CD4-positive, alpha-beta T cell treated with Interleukin-21 for 1 hour (primary cell): Measurements from ENCODE around the gene CDH7.

Source experiments
- DNase-seq: peaks from one replicate; pipeline ENCODE4 v3.0.0-alpha.2; 2020

The CDH7 gene

DNA sequence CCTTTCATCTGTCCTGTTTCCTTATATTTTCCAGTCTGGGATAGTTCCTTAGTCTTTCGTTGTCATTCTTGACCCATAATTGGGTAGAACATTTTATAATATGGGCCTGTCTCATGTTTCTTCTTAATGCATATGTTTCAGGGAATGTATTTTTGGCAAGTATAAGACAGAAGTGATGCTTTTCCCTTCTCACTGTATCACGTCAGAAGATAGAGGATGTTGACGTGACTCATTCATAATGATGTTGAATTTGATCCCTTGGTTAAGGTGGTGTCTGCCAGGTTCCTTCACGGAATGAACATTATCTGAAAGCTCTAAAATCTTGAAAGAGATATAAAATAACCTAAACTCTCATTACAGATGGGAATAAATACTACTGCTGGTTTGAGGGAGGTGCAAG, 18.8 kb downstream of the CDH7 start:
- DNase-seq, result no peak

DNA sequence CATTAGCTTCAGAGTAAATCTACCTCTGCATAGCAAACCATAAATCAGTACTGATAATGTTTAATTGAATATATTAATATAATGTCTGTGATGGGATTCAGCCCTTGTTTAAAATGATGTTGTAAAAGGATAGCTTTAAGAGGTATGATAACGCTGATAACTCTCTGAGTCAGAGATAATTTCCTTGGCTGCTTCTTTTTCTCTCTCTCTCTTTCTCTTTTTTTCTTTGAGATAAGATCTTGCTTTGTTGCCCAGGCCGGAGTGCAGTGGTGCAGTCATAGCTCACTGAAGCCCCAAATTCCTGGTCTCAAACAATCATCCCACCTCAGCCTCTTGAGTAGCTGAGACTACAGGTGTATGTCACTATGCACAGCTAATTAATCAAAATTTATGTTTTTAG, 35.7 kb downstream of the CDH7 start:
- DNase-seq, result no peak

DNA sequence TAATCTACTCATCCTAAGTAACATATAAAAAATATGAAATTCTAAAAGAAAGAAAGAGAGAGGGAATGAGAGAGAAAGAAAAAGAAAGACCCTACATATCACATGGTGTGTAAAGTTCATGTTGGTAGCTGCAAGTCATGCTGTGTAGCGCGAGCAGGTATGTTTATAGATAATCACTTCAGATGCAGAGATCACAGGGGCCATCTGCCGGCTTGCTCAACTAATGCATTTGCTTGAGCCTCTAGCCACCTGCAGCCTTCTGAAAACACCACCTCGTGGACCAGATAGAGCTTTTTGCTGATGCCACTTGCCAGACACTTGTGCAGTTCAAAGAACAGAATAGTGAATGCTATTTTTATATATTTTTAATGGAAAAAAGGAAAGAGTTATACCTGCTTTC, 37.6 kb downstream of the CDH7 start:
- DNase-seq, result no peak

DNA sequence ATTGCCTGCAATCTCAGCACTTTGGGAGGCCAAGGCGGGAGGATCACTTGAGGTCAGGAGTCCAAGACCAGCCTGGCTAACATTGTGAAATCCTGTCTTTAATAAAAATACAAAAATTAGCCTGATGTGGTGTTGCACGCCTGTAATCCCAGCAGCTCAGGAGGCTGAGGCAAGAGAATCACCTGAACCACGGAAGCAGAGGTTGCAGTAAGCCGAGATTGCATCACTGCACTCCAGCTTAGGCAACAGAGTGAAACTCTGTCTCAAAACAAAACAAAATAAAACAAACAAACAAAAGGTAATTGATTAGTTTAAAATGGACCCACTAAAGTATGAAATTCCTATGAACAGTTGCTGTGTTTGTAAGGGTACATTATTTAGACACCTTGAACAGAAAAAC, 39.8 kb downstream of the CDH7 start:
- no peak for DNase-seq

DNA sequence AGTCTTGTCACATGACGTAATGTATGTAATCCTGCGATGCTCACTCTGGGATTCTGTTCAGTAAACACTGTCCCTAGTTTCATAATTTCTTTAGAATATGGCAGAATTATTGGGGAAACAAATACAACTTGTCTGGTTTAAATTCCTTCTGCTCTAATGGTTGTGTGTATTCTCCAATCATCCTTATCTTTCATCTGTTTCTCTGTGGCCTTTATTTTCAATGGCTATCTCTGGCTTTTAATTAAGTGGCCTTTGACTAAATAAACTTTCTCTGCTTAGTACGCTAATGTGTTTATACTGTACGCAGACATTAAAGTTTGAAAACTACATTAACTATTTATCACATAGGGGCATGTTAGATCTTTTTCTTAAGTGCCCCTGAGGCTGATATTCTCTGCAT, 40.9 kb downstream of the CDH7 start:
- no peak for DNase-seq

DNA sequence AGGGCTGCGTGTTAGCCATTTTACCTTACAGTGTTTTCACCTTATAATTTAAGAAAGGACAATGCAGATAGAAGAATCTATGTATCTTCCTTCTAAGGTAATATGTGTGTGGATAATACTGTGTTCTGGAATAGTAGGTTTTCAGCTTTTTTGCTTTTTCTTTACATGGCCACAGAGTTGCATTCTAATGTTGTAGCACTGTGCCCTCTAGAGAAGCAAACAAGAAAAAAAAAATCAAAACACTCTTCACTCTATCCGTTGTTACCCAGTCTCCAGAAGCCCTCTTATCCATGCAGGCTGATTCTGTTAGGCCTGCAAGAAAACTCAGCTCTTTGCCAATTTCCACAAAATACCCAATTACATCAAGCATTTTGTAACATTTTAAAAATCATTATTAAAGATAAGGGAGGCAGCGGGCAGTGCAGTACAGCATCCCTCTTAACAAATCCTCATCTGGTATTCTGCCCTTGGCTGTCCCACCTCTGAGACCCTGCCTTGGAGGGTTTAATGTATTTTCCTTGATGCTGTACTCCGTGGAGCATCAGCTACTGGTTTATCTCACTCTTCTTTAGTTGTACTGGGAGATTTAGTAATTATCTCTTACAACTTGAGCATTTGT, 41.8 kb downstream of the CDH7 start:
- no peak for DNase-seq

DNA sequence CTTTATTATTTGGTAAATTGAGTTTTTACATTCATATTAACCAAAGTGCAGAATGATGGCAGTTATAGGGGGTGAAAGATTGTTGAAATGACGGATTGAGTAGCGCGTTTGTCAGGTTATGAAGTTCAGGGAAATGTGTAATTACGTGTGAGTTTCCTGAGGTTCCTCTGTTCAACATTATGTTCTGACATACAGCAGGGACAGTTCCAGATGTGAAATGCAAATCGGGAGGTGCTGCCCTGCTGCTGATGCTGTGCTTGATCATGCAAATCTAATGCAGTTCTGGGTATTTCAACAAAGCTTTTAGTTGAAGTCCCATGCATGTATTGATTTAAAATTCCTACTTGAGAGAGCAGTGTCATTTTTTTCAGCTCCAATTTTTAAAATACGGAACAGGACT, 57.9 kb downstream of the CDH7 start:
- DNase-seq, result no peak

DNA sequence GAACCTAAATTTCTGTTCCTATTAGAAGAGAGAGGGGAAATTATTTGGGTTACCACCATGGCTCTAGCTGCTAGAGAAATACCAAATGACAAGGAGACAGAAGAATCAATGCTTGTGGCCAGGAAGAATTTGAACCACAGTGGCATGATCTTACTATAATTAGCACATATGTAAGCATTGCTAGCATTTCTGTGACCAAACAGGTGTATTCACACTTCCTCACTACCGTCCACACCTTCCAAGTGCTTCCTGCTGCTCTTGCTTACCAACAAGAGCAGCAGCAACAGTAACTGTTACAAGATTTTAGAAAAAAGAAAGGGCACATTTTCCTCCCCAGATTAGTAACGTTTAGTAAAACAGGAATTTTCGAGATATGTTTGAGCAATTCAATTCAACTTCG, 60.5 kb downstream of the CDH7 start:
- DNase-seq, result no peak

DNA sequence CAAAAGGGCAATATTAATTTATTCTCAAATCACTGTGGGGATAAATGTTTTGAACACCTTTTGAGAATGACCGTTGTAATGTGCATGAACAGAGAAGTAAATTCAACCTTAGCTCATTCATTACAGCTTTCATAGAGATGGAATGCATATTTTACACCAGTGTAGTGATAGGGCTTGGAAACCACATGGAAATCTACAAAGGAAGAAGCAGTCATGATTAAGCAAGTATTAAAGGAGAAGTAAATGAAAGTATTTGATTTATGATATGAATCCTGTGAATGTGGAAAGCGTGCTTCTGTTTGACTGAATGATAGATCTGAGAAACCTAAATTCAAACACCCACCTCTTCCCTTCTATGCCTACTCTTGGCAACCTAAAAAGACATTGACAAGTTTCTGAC, 64.7 kb downstream of the CDH7 start:
- no peak for DNase-seq

DNA sequence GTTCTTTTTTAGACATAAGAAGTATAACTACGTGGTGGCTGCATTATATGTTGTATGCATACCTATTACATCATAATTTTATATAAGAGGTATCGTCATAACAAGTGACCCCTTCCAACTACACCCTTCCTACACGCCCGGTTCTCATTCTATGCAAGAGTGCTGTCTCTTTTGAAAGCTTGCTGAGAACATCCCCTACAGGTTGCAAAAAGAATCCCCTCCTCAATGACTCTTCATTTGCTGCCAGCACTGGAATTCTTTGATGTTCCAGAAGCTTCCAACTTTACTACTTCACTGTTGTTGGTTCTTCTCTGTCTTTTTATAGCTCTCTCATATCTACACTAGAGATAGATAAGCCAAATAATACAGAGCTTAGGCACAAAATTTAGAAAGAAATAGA, 66.4 kb downstream of the CDH7 start:
- DNase-seq, result no peak

DNA sequence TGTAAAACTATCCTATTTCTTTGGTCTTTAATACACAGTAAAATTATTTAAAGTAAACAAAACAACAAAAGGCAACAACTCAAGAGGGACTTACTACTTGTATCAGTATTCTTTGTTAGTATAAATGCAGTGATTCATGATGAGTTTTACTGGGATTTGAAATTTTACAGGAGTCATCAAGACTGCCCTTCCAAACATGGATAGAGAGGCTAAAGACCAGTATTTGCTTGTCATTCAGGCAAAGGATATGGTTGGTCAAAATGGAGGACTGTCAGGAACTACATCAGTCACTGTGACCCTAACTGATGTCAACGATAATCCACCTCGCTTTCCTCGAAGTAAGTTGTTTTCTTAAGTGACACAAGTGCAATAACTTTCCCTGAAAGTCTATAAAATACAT, 71.1 kb downstream of the CDH7 start:
- no peak for DNase-seq

DNA sequence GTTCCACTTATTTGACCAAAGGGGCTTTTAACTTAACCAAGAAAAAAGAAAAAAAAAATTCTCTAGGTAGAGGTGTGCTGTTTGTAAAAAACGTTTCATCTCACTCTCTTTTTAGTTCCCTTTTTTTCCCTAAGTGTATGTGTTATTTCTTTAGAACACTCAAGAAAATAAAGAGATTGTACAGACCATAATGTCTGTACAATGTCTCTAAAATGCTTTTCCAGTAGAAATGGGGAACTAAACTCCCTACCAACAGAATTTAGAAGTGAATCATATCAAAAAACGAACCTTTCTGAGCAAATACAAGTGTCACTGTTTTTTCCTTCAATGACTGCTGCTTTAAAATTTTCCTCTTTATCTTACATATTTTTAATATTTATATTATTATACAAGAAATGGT, 72.0 kb downstream of the CDH7 start:
- no peak for DNase-seq

DNA sequence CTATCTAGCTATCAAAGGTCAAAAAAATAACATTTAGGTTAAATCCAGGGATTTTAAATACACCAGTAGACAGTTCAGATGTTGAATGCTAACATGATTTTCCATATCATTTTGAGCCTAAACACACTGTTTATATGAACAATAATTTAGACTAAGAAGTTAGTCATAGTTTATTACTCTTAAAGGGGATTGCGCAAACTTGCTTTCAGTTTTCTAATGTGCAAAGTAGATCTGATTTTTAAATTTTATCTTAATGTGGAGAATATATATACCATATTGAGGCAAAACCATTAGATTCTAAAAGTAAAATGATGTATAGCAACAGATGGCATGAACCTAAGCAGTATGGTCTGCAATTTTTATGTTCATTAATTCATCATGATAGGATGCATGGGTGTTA, 76.6 kb downstream of the CDH7 start:
- DNase-seq, result no peak

DNA sequence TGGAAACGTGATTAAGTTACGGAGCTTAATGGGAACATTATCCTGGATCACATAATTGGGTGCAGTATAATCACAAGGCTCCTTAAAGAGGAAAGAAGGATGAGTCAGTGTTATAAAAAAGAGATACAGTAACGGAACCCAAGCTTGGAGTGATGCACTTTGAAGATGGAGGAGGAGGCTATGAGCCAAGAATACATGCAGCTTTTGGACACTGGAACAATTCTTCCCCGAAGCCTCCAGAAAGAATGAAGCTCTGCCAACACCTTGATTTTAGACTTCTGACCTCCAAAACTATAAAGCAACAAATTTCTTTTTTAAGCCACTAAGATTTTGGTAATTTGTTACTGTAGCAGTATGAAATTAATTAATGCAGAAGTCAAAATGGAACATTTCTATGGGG, 85.1 kb downstream of the CDH7 start:
- no peak for DNase-seq

DNA sequence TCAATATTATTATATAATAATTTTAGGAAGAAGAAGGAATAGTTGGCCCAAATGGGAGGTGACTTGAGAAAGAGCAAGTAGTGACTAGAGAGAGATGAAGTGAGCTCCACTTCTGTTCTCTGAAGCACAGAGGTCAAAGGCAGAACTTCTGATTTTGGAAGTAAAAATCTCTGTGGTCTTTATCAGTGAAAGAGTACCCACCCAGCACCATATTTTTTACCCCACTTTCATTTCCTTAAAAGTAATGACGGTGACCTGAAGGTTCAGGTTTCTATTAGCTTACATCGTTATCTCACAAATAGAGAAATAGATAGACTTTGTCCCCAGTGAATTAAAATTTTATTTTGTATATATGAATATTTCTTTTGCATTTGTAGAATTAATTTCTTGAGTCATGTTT, 95.3 kb downstream of the CDH7 start:
- no peak for DNase-seq

DNA sequence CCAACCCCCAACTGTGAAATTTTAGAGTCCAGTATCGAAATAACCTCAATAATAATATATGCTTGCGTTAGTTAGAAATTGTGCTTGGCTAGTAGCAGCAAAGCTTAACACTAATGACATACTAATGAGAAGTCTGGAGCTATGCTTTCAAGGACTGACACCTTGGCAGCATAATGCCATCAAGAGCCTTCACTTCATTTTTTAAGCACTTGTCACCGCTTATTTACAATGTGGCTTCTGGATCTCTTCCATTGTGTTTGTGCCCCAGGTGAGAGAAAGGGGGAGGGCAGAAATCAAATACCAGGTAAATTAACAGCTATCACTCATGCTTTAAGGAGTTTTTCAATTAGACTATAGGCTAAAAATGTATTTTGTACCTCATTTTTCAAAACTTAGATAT, 101.5 kb downstream of the CDH7 start:
- DNase-seq, result no peak

DNA sequence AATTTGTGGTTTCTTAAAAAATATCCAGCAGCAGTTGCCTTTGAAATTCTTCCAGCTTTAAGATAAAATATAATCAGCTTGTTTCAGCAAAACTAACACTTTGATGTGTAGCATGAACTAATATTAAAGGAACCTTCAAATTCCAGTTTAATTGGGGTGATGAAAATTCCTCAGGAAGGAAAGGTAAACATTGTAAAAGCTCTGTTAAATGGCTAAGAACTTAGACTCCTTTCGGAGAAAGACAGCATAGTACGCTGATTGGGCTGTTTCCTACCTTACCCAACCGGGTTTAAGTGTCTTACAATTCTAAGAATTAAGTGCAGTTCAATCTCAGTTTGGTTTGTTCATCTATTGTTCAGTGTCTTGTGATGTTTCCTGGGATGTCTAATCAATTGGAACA, 108.3 kb downstream of the CDH7 start:
- no peak for DNase-seq

DNA sequence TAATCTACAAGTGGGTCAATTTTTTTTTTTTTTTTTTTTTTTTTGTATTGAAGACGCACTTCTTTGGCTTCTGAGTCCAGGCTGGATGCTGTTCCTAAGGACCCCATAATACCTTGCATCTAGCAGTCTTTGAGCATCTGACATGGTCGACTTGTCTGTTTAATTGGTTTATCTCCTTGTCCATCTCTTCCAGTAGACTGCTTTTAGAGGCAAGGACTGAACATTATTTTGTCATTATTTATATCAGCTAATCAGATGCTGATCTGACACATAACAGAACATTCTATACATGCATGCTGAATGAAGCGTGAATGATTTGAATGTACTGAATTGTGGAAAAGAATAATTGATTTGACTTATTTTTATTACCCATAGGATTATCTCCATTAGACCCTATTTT, 118.7 kb downstream of the CDH7 start:
- DNase-seq, result no peak

DNA sequence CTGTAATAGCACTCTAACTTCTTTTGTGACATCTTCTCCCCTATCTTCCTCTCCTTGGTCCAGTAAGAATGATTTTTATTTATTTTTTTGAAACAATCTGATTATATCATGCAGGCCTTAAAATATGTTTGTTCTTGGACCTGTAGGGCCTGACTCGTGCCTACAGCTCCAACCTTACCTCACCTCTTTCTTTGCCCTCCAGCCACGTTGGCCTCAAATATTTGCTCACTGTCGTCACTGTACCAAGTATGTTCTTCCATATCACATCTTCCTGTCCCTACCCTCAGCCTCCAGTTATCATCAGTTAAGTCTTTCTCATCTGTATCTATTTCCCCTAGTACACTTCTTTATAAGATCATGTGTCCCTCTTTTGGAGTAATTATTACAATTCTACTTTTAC, 125.5 kb downstream of the CDH7 start:
- no peak for DNase-seq

DNA sequence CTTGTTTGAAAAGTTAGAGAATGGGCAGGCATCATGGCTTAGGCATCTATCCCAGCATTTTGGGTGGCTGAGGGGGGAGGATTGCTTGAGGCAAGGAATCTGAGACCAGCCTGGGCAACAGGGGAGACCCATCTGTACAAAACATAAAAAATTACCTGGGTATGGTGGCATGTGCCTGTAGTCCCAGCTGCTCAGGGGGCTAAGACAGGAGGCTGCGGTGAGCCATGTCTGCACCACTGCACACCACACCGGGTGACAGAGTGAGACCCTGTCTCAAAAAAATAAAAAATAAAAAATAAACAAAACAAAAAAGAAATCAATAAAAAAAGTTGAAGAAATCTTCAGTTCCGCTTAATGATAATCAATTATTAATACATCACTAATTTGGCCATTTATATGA, 146.5 kb downstream of the CDH7 start:
- DNase-seq, result no peak

DNA sequence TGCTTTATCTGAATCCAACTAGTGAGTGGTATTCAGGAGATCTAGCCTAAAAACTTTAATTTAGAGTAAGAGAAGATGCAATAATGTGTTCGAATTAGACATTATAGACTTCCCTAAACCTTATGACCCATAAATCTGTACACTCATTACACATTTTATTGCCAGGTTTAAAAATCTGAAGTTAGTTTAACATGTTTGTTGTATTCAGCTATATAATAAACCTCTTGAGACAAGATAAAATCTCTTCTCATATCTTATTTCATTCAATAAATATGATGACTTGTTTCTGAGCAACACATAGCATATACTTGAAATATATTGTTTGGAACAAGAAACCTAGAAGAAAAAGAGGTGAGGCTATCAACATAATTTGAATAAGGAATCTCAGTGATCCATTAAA, 150.7 kb downstream of the CDH7 start:
- no peak for DNase-seq

DNA sequence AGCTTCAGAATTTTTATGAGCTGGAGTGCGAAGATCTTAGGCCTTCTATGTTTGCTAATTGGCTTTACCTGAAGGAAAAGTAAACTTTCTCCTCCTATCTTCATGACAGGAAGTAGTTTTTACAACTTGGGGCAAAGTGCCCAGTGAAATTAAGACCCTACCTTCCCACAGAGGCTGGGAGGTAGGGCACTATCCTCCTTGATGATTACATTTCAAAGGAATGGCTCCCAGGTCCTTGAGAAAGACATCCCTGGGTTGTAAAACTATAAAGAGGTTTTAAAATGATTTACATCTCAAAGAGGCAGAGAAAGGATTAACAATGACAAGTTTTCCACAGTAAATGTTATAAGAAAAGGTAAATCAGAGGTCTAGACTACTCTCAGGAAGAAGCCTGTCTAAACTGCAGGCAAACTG, 155.8 kb downstream of the CDH7 start:
- no peak for DNase-seq

DNA sequence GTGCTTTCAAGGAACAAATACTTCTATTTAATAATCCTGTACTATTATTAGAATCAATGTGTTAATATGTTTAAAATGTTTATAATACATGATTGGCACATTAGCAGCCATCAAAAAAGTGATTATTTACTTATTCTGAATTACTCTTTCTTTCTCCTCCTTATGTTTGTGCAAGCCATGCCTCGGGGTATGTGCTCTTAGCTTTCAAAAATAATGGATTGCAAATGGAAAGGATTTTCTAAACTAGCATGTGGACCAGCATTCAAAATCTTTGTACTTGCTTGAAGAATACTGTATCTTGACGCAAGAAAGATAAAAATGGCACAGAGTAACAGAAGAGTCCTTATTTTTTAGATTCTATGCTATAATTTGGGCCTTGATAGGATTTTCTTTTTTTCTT, 156.5 kb downstream of the CDH7 start:
- DNase-seq, result no peak

DNA sequence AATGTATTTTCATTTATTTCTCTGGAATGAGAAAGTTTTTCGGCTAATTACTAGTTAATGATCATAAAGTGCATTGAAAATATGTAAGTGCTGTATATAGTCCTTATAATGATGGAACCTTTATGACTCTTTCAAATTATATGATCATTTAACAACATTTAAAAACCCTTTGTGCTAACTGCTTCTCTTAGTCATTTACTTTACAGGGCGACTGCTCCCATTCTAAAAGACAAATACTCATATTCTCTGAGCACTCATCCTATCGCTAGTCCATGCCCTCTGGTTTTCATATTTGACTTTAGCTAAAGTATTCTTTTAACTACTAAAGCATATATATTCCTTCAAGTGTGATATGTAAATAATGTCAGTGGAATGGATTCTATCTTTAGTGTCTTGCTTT, 168.2 kb downstream of the CDH7 start:
- DNase-seq, result no peak

DNA sequence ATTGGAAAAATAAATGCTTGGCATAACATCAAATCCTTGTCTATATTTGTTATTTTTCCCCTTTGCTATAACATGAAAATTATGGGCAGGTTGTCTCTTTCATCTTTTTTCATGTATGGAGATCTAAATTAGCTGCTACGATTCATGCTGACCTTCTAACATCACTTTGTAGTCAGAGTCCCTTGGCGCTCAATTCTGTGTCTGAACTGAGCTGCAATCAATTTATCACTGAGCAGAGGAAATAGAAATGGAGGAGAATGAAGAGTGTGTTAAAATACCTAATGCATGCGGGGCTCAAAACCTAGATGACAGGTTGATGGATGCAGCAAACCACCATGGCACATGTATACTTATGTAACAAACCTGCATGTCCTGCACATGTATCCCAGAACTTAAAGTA, 168.9 kb downstream of the CDH7 start:
- DNase-seq, result no peak

DNA sequence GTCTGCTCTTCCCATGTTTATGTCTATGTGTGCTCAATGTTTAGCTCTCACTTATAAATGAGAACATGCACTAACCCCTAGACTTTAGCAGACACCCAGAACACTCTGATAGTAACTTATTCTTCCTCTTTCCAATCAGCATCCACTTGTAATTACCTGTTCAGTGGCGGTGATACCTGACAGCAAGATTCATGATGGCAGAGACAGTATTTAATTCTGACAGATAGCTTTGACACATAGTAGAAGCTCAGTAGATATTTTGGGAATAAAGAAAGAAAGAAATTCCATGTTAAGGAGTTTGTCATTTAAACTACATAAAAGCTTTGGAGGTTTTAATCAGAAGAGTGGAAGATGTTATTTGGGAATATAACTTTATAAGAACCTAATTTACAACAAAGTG, 171.3 kb downstream of the CDH7 start:
- DNase-seq, result no peak
